H9 (cell line): ENCODE results near the gene ELFN1. TPM values are rescaled to one million over a fixed set of nuclear protein-coding genes. Genes with fewer than 3 reads are reported as not detected.

ENCODE experiments used
- DNase-seq: peaks from one replicate; pipeline ENCODE4 v3.0.0-alpha.2; 2017
- H2AFZ ChIP-seq: one replicate; pipeline ENCODE4 v1.6.1; 2013; ENCODE audit warnings: mild to moderate bottlenecking, low read length, control low read depth, moderate library complexity
- H2AK5ac ChIP-seq: 2 replicates; pipeline ENCODE4 v1.6.1; 2013; ENCODE audit warnings: low read length, control low read depth, mixed read lengths; ENCODE audit not compliant: insufficient read length
- H2BK120ac ChIP-seq: one replicate; pipeline ENCODE4 v1.6.1; 2013; ENCODE audit warnings: low read depth, mild to moderate bottlenecking, low read length, control low read depth, inconsistent platforms; ENCODE audit not compliant: poor library complexity, severe bottlenecking
- H2BK12ac ChIP-seq: 2 replicates; pipeline ENCODE4 v1.6.1; 2013; ENCODE audit warnings: low read length, control low read depth, mixed read lengths, low read depth; ENCODE audit not compliant: insufficient read length
- H2BK15ac ChIP-seq: 2 replicates; pipeline ENCODE4 v1.6.1; 2013; ENCODE audit warnings: low read depth, low read length, control low read depth
- H2BK20ac ChIP-seq: one replicate; pipeline ENCODE4 v1.6.1; 2013; ENCODE audit warnings: low read depth, mild to moderate bottlenecking, low read length, control low read depth, inconsistent platforms; ENCODE audit not compliant: poor library complexity, severe bottlenecking
- H2BK5ac ChIP-seq: 2 replicates; pipeline ENCODE4 v1.6.1; 2013; ENCODE audit warnings: low read length, control low read depth, mixed read lengths; ENCODE audit not compliant: insufficient read length
- H3K14ac ChIP-seq: 2 replicates; pipeline ENCODE4 v1.6.1; 2013; ENCODE audit warnings: low read length, control low read depth; ENCODE audit not compliant: insufficient read depth
- H3K18ac ChIP-seq: 2 replicates; pipeline ENCODE4 v1.6.1; 2013; ENCODE audit warnings: low read depth, mild to moderate bottlenecking, mixed read lengths, low read length, control low read depth; ENCODE audit not compliant: insufficient read length
- H3K23ac ChIP-seq: 2 replicates; pipeline ENCODE4 v1.6.1; 2013; ENCODE audit warnings: low read length, control low read depth, mixed read lengths, low read depth; ENCODE audit not compliant: insufficient read length
- H3K23me2 ChIP-seq: 2 replicates; pipeline ENCODE4 v1.6.1; 2013; ENCODE audit warnings: low read depth, mild to moderate bottlenecking, mixed read lengths, low read length, control low read depth; ENCODE audit not compliant: insufficient read length, poor library complexity, severe bottlenecking
- H3K27ac ChIP-seq: 2 replicates; pipeline ENCODE4 v1.5.1; 2013; ENCODE audit warnings: low read length, control low read depth, mixed read lengths, low read depth; ENCODE audit not compliant: insufficient read length
- H3K27me3 ChIP-seq: 2 replicates; pipeline ENCODE4 v1.6.1; 2013; ENCODE audit warnings: low read length, control low read depth, inconsistent platforms; ENCODE audit not compliant: insufficient read depth
- H3K4ac ChIP-seq: 2 replicates; pipeline ENCODE4 v1.6.1; 2013; ENCODE audit warnings: low read depth, mild to moderate bottlenecking, control low read depth, inconsistent platforms, low read length, moderate library complexity
- H3K4me1 ChIP-seq: 2 replicates; pipeline ENCODE4 v1.6.1; 2013; ENCODE audit warnings: low read length, control low read depth, inconsistent platforms; ENCODE audit not compliant: insufficient read depth
- H3K4me2 ChIP-seq: 2 replicates; pipeline ENCODE4 v1.6.1; 2013; ENCODE audit warnings: low read length, control low read depth, mixed read lengths; ENCODE audit not compliant: insufficient read length, insufficient read depth
- H3K56ac ChIP-seq: 2 replicates; pipeline ENCODE4 v1.6.1; 2013; ENCODE audit warnings: low read depth, mild to moderate bottlenecking, mixed read lengths, low read length, control low read depth; ENCODE audit not compliant: insufficient read length
- H3K79me1 ChIP-seq: 2 replicates; pipeline ENCODE4 v1.6.1; 2013; ENCODE audit warnings: low read depth, mild to moderate bottlenecking, moderate library complexity, low read length, control low read depth, inconsistent platforms; ENCODE audit not compliant: insufficient read depth, poor library complexity, severe bottlenecking
- H3K79me2 ChIP-seq: 2 replicates; pipeline ENCODE4 v1.6.1; 2013; ENCODE audit warnings: low read length, control low read depth, inconsistent platforms; ENCODE audit not compliant: insufficient read depth
- H3K9ac ChIP-seq: 2 replicates; pipeline ENCODE4 v1.6.1; 2013; ENCODE audit warnings: low read length, control low read depth, mixed read lengths; ENCODE audit not compliant: insufficient read length; ENCODE audit errors: extremely low read depth
- H3K9me3 ChIP-seq: one replicate; pipeline ENCODE4 v1.6.1; 2013; ENCODE audit warnings: low read depth, low read length, inconsistent platforms; ENCODE audit not compliant: control insufficient read depth
- H3T11ph ChIP-seq: one replicate; pipeline ENCODE4 v1.6.1; 2013; ENCODE audit warnings: mild to moderate bottlenecking, low read length, control low read depth, inconsistent platforms
- H4K20me1 ChIP-seq: one replicate; pipeline ENCODE4 v1.6.1; 2013; ENCODE audit not compliant: control insufficient read depth, insufficient read length, insufficient read depth
- H4K5ac ChIP-seq: 2 replicates; pipeline ENCODE4 v1.6.1; 2013; ENCODE audit warnings: low read depth, mild to moderate bottlenecking, mixed read lengths, low read length, control low read depth; ENCODE audit not compliant: insufficient read length
- H4K8ac ChIP-seq: replicated peaks from 2 replicates; pipeline ENCODE4 v1.6.1; 2013; ENCODE audit warnings: low read length, control low read depth, mixed read lengths, low read depth; ENCODE audit not compliant: insufficient read length
- H4K91ac ChIP-seq: 2 replicates; pipeline ENCODE4 v1.6.1; 2013; ENCODE audit warnings: low read depth, mild to moderate bottlenecking, moderate library complexity, mixed read lengths, low read length, control low read depth; ENCODE audit not compliant: insufficient read length
- H3K27ac Mint-ChIP-seq, 3 experiments: 2 replicates in 2 of 3; 3 replicates in 1 of 3; pipeline ENCODE4 v1.8.0; 2020 to 2021; ENCODE audit warnings: mixed read lengths in 3 of 3, mild to moderate bottlenecking in 1 of 3, moderate library complexity in 1 of 3
- H3K27me3 Mint-ChIP-seq: 2 replicates; pipeline ENCODE4 v1.8.0; 2021; ENCODE audit warnings: low read depth, mild to moderate bottlenecking, moderate library complexity, mixed read lengths
- H3K36me3 Mint-ChIP-seq, 3 experiments: 2 replicates in 2 of 3; 3 replicates in 1 of 3; pipeline ENCODE4 v1.8.0; 2020 to 2021; ENCODE audit warnings: low read depth in 3 of 3, mixed read lengths in 3 of 3; ENCODE audit not compliant: insufficient read depth in 1 of 3
- H3K4me1 Mint-ChIP-seq, 2 experiments: 2 replicates each; pipeline ENCODE4 v1.8.0; 2020; ENCODE audit warnings: mixed read lengths in 2 of 2
- H3K4me3 Mint-ChIP-seq, 2 experiments: 2 replicates in 1 of 2; 3 replicates in 1 of 2; pipeline ENCODE4 v1.8.0; 2020 to 2021; ENCODE audit warnings: mild to moderate bottlenecking in 2 of 2, mixed read lengths in 2 of 2, moderate library complexity in 1 of 2
- H3K9me3 Mint-ChIP-seq, 2 experiments: 2 replicates in 1 of 2; 3 replicates in 1 of 2; pipeline ENCODE4 v1.8.0; 2020; ENCODE audit warnings: mild to moderate bottlenecking in 2 of 2, mixed read lengths in 2 of 2, moderate library complexity in 1 of 2
- CTCF ChIP-seq: fragments of 200-600 bp; sonication (generic); conservative IDR thresholded peaks from 3 replicates; pipeline ENCODE4 v1.8.0; 2021; ENCODE audit warnings: antibody characterized with exemption, mild to moderate bottlenecking
- WGBS: extraction: QIAGEN DNeasy Blood & Tissue Kit; methylation state at CpG from one replicate; pipeline ENCODE4 v1.1.7; 2013; ENCODE audit warnings: missing lambda C conversion rate, low lambda C conversion rate, mixed read lengths; ENCODE audit not compliant: insufficient read length; ENCODE audit errors: extremely low coverage; 5-methylcytosine and 5-hydroxymethylcytosine counted together
- total RNA-seq: library from RNA; stranded (reverse); gene quantifications from 2 replicates; pipeline ENCODE4 v1.2.1, GENCODE V29; 2021

The ELFN1 gene
- total RNA-seq, 1 experiment from 2014 or later = 3.7 TPM

GRCh38 chr7:1662767-1663166 is 7.3 kb upstream of the ELFN1 start:
- Histone ChIP-seq H3K23me2 (peaks cover 16% of the 10 kb centered on the region), H4K91ac (no peak overlapping the region), H4K20me1 (no peaks in the 10 kb centered on the region), H4K8ac (no peak overlapping the region), H3K18ac (no peak overlapping the region), H3K79me2 (no peaks in the 10 kb centered on the region), H2BK12ac (no peak overlapping the region), H3K14ac (no peak overlapping the region), H2BK20ac (no peak overlapping the region), H2BK15ac (no peak overlapping the region), H3K56ac (no peak overlapping the region), H3K4me1 (no peaks in the 10 kb centered on the region), H3K79me1 (no peaks in the 10 kb centered on the region), H3K4me2 (no peak overlapping the region), H2AK5ac (no peak overlapping the region), H4K5ac (no peak overlapping the region), H3K27ac (no peak overlapping the region), H3K4ac (no peak overlapping the region), H3K27me3 (peaks cover 29% of the 10 kb centered on the region; the same call in 1 of the 2 replicates), H3K9me3 (no peaks in the 10 kb centered on the region), H2AFZ (no peak overlapping the region), H3T11ph (no peak overlapping the region), H2BK5ac (no peak overlapping the region), H2BK120ac (no peak overlapping the region), H3K23ac (no peak overlapping the region), H3K9ac (no peak overlapping the region)
- Mint-ChIP-seq H3K4me1 (peaks cover 2 to 9% of the 10 kb centered on the region in 2 experiments; a peak in 2 of 4 replicates), H3K27ac (no peak overlapping the region), H3K27me3 (peaks cover 69% of the 10 kb centered on the region), H3K4me3 (peak overlapping the region in 1 of 2 experiments; percentile 77; a peak in 2 of 5 replicates), H3K9me3 (peaks cover 2 to 4% of the 10 kb centered on the region in 2 experiments; a peak in 2 of 5 replicates), H3K36me3 (no peaks in the 10 kb centered on the region)
- WGBS = no CpG with 5 or more reads among the region's 13 CpGs
- TF ChIP-seq CTCF = no peak
- peak; percentile 25 for DNase-seq
